GM12892 (cell line): ENCODE data around the gene GPT2.

Experiments
- DNase-seq: peaks from one replicate; pipeline ENCODE4 v3.0.0; 2011; ENCODE audit not compliant: insufficient read length
- FAIRE-seq: peaks from 2 replicates; lab custom pipeline; 2011; peaks lifted over from hg19 to GRCh38; lab: Jason Lieb, UNC
- POLR2A ChIP-seq: IDR thresholded peaks from 2 replicates; pipeline ENCODE4 v1.6.1; 2011; ENCODE audit warnings: low read depth, low read length, control low read depth
- POLR2AphosphoS5 ChIP-seq: IDR thresholded peaks from 2 replicates; pipeline ENCODE4 v1.6.1; 2011; ENCODE audit warnings: low read depth, low read length, control low read depth
- TAF1 ChIP-seq: IDR thresholded peaks from 2 replicates; pipeline ENCODE4 v1.6.1; 2011; ENCODE audit warnings: low read depth, mild to moderate bottlenecking, control low read depth, low read length, borderline replicate concordance

Gene GPT2

DNA sequence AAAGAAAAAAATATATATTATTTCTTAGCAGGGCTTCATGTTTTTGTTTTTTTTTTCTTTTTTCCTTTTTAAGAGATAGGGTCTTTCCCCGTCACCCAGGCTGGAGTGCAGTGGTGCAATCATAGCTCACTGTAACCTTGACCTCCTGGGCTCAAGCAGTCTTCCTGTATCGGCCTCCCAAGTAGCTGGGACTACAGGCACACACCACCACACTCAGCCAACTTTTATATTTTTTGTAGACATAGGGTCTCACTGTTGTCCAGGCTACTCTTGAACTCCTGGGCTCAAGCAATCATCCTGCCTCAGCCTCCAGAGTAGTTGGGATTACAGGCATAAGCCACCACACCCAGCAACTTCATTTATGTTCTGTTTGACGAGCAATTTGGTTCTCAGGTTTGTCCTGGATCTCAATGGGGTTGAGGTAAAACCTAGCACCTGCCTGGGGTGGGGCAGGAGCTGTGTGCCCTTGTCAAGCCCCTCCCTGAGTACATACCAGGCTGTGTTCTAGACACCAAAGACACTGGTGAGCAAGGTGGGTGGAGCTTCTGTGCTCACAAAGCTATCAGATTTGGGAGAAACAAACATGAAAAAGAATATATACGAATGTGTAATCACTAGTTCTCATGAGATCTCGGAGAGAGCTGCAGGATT lies 19.2 kb downstream of the GPT2 start:
- TF ChIP-seq POLR2AphosphoS5 (no peak), POLR2A (no peak), TAF1 (no peak)
- FAIRE-seq (no peak), DNase-seq (no peak)

DNA sequence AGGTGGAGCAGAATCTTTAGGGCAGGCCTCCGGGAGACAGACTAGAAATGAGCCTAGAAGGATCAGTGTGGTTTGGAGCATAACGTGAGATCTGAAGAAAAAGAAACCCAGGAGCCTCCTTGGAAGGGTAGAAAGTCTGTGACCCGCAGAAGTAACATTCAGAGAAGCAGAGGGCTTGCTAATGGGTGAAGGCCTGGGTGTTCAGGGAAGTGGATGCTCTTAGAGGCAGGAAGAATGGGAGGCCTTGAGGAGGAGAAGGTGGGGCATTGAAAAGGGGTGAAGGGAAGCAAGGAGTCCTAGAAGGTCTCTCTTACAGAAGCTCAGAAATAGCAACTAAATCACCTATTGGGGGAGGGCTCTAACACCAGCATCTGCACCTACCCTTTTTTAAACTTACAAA lies 20.3 kb downstream of the GPT2 start:
- FAIRE-seq: no peak

DNA sequence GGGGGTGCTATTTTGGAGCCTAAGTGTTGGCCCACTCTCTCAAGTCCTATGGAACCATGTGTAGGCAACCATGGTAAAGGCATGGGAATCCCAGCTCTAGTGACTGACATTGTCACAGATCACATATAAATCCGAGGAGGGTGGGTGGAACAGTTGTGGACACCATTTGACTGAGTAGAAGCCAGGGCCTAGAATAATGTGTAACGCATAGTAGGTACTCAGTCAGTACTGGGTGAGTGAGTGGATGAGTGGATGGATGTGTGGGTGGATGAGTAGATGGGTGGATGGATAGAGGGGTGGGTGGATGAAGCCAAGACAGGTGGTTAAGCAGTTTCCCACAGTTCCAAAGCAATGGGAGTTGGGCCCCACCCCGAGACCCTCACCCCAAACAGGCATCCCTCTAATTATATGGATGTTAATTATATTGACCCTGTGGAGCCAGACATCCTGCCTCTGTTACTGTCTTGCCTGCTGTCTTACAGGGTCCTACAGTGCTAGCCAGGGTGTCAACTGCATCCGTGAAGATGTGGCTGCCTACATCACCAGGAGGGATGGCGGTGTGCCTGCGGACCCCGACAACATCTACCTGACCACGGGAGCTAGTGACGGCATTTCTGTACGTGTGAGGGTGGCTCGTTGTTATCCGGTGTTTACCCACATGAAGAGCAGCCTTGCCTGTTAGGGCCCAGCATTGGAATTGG lies 22.3 kb downstream of the GPT2 start:
- TF ChIP-seq POLR2AphosphoS5 (no peak), POLR2A (no peak), TAF1 (no peak)
- no peak for FAIRE-seq

More for the DNA sequence above, 20.3 kb downstream of the GPT2 start:
- TF ChIP-seq POLR2AphosphoS5 (no peak), POLR2A (no peak), TAF1 (no peak)
- DNase-seq: no peak

DNA sequence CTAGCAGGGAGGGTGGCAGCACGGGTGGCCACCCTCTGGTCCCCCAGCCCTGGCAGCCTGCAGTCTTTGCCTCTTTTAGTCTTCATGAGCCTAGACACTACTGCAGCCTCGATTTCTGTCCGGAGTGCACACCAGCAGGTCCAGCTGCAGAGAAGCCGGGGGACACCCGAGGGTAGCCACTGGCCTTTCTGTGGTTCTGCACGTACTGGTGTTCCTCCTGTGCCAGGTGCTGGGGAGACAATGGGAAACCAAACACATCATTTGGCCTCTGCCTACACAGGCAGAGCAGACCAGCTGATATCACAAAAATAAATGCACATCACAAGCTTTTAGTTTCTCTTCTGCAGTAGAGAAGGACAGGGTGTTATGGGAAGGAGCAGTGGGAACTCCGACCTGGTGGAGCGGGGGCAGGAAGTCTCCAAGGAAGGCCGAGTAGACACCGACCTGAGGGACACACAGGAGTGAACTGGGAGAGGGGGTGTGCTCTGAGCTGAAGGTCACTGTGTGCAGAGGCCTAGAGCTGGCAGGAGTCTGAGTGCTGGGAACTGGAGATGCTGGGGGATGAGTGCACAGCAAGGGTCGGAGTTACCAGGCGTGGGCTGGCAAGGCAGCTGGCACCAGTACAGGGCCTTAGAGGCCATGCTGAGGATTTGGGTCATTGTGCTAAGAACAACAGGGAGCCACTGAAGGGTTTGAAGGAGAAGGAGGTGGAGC lies 23.1 kb downstream of the GPT2 start:
- no peak for DNase-seq
- no peak for TF ChIP-seq POLR2A
- TF ChIP-seq POLR2AphosphoS5: no peak
- TF ChIP-seq TAF1: no peak
- no peak for FAIRE-seq

More for the DNA sequence above, 22.3 kb downstream of the GPT2 start:
- no peak for DNase-seq

DNA sequence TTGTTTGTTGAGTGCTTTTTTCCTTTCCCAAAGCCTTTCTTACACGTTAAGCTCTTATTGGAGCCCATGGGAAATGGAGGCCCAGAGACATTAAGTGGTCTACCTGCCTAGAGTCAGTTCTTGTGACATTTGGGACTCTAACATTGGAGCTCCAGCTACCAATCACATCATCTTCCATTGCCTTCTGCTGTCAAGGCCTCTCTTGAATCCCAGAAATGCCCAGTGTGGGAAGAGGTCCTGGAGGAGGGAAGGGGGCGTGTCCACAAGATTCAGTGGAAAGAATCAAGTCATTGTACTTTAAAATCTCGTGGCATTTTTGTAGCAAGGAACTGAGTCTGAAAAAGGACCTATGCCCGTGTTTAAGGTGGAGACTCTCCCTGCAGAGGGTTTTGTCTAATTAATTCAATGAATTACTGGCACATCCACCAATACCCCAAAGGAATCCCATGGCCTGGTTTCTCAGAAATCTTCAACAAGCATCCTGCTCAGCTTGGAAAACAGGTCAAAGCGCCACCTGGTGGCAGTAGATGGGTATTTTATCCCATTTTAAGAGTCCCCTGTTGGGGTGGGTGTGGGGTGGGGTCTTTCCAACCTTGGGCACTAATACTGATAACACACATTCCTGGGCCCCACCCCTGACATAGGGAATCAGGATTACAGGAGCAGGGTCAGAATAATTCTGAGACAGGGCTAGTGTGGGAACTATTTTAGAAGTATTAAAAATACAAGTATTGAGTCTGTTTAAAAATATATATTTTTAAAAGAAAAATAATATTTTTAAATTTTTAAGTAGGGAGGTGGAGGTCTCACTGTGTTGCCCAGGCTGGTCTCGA lies 24.6 kb downstream of the GPT2 start:
- TF ChIP-seq POLR2AphosphoS5 (no peak), POLR2A (no peak), TAF1 (no peak)
- peak; percentile 53 for FAIRE-seq
- DNase-seq: no peak

DNA sequence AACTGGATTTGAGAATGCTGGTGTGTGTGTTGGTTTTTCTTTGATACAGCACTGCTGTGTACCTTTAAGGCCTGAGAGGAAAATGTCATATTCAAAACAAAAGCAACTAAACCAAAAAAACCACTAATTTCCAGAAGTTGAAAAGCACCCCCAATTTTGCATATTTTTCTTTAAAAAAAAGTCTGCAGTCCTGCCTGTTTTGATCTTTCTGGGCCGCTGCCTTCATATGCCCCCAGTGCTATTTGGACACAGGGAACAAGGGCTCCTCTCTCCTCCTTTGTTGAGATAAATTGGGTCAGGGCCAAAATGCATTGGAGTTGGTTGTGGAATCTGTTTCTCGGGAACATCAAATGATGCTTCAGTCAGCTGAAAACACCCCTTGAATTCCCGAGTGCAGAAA lies 26.9 kb downstream of the GPT2 start:
- FAIRE-seq (peak; percentile 5), DNase-seq (no peak)
- TF ChIP-seq TAF1 (no peak), POLR2AphosphoS5 (no peak), POLR2A (no peak)

DNA sequence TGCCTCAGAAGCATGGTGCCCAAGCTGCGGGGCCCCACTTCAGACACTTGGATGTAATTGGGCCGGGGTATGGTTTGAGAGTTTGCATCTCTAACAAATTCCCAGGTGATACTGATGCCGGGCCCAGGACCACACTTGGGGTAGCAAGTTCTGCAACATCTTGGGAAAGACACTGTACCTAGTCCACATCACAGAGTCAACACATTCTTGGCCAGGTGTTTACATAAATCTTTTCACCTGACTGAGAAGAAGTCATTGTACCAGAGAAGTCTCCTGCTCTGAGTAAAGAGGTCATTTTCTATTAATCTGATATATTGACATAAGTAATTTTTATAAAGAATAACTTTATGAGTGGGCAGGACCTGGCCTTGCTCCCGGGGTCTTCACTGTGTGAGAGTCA lies 27.5 kb downstream of the GPT2 start:
- FAIRE-seq (no peak), DNase-seq (no peak)
- no peak for TF ChIP-seq POLR2AphosphoS5
- no peak for TF ChIP-seq POLR2A
- TF ChIP-seq TAF1: no peak

DNA sequence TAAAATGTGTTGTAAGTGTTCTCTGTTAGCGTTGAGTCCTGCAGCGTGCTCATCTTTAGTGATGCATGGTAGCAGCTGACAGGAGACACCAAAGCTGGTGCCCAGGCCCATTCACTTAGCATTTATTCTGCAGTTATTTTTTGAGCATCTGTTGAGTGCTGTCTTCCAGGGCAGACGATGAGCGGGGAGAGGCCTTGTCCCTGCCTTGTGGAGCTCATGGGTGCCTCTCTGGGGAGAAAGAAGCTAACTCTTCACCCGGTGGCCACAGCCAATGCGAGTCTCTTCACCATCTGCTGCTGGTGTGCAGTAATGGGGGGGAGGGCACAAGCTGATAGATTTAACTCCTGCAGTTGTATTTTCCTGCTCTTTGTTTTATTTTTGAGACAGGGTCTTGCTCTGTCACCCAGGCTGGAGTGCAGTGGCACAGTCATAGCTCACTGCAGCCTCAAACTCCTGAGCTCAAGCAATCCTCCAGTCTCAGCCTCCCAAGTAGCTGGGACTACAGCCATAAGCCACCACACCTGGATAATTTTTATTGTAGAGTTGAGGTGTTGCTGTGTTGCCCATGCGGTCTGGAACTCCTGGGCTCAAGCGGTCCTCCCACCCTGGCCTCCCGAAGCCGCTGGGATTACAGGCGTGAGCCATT lies 30.5 kb downstream of the GPT2 start:
- no peak for FAIRE-seq
- no peak for DNase-seq
- TF ChIP-seq TAF1 (no peak), POLR2AphosphoS5 (no peak), POLR2A (no peak)

DNA sequence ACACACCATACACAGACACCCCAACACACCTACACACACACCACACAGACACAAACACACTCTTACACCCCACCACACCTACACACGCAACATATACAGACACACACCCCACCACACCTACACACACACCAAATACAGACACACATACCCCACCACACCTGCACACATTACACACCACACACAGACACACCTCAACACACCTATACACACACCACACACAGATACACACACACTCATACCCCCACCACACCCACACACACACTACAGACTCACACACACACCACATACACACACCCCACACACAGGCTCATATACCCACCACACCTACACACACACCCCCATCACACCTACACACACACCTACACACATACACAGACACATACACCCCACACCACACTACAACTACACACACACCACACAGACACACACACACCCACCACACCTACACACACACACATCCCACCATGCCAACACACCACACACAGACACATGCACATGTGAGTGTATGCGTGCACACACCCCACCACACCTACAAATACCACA lies 31.4 kb downstream of the GPT2 start:
- FAIRE-seq (peak; percentile 48), DNase-seq (no peak)
- TF ChIP-seq POLR2A: no peak
- no peak for TF ChIP-seq POLR2AphosphoS5
- TF ChIP-seq TAF1: no peak

DNA sequence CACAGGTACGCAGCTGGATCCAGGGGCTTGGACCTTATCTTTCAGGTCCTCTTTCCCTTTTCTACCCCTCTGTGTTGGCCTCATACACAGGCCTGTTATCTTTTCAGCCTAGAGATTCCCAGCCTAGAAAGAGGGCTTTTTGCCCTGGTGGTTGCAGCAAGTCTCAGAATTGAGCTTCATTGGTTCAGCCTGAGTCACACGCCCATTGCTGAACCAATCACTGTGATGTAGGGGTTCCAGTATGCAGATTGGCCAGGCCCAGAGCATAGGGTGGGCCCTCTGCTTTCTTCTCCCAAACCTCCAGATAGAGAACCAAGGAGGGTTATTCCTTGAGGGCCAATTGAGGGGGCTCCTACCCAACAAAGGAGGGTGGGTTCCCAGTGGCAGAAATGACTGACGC lies 32.8 kb downstream of the GPT2 start:
- FAIRE-seq (peak; percentile 54), DNase-seq (no peak)
- no peak for TF ChIP-seq POLR2A
- TF ChIP-seq POLR2AphosphoS5: no peak
- TF ChIP-seq TAF1: no peak
